Upper lobe of left lung (tissue), 4 donors: ENCODE data around the gene POC1B.

Experiments used
- CTCF ChIP-seq, 6 experiments: fragments of 450-650 bp in 4 of 6; fragments of 200-600 bp in 2 of 6; sonication (generic) in 2 of 6; IDR thresholded peaks; one replicate each; pipeline ENCODE4 v1.5.1; 2016 to 2019; ENCODE audit warnings: antibody characterized with exemption in 6 of 6
- POLR2A ChIP-seq, 4 donors: fragments of 450-650 bp; IDR thresholded peaks; one replicate each; pipeline ENCODE4 v1.5.1; 2016 to 2017; ENCODE audit warnings: antibody characterized with exemption in 4 of 4, mild to moderate bottlenecking in 2 of 4

DNA sequence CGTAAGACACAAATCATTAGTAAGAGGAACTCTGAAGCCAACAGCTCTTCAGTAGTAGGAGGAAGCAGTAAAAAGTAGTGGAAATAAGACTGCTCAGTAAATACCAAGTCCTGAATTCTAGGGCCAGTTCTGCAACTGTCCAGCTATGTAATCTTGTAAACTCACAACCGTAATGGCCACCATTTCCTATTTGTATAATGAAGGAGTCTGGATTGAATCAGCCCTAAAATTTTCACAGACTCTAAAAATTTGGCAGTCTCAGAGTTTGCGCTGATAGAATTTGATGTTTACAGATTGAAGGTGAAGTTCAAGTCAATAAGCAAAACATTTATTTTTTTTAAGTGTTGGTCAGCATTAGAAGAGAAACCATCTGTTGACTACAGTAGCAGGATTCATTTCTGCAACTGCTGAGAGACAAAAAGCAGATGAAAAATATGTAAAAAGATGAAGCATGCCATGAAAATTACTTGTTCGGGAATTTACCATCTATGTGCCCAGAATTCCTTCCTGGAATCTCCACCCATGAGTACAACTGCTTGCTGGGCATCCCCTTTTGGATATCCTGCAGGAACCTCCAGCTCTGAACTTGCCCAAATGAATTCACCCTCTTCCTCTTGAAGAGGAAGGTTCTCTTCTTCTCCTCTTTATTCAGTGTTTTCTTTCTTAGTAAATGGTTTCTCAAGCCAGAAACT is 48.8 kb downstream of the POC1B start:
- TF ChIP-seq POLR2A (IDR thresholded peaks at IDR 0.05) = no peak
- no peak for TF ChIP-seq CTCF (IDR thresholded peaks at IDR 0.05)
